Activated naive CD4-positive, alpha-beta T cell treated with anti-CD3 and anti-CD28 coated beads for 36 hours (primary cell): ENCODE results near the gene BEND6. TPM values are rescaled to one million over a fixed set of nuclear protein-coding genes. Genes with fewer than 3 reads are reported as not detected.

Experiments used
- total RNA-seq, 2 experiments: library from RNA; stranded (reverse); gene quantifications; one replicate each; pipeline ENCODE4 v1.2.3, GENCODE V29; 2021

The BEND6 gene
- total RNA-seq, 2 experiments from 2014 or later: not detected

Other genes with a start within 250 kb of the BEND6 start
- gene KIAA1586, start 91.6 kb downstream of the BEND6 start, total RNA-seq: 10 to 100 TPM; 13.6 to 17.4 TPM
- 10 to 100 TPM; 43.8 to 46.2 TPM for gene ZNF451, start 135.1 kb downstream of the BEND6 start, total RNA-seq
- 1 to 10 TPM; 6.8 to 7.0 TPM for gene BAG2, start 217.2 kb downstream of the BEND6 start, total RNA-seq